GM10847 (cell line): Measurements from ENCODE around the gene PIGA.

Experiments
- POLR2A ChIP-seq: IDR thresholded peaks from 2 replicates; pipeline ENCODE4 v1.6.1; 2011; ENCODE audit not compliant: insufficient read length; ENCODE audit errors: extremely low read depth

Gene PIGA

DNA sequence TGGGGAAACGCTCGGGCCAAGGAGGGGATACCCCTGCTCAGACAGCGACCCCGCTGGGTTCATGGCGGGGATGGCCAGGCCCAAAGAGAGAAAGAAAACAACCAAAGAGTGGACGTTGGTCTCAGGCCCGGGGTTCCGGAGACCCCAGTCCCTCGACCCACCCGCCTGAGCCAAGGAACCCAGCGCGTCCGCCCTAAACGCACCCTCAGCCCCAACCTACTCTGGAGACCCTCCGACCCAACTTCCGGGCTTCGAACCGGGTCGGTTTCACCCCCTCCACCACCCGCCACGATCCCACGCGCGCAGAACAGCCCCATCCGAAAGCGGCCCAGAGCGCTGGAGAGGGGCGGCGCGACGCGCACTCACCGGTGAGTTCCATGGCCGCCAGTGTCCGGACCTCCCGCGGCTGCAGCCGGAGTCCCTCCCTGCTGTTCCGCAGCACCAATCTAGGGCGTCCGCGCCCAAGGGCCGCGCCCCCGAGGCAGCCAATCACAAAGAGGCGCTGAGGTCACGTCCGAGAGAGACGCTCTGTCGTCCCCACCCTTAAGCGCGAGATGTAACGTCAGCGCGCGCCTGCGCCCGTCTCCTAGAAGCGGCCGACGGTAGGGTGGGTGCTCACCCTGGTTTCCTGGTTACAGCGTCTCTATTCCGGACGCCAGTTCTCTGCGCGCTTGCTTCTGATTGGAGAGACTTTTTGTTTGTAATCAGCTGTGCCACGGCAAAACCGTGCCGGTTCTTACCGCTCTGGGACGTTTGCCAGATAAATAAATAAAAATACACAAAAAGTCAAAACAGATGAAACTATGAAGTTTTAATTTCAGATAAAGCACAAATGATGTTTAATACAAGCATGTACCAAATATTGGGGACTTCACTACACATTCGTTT lies at the start of gene PIGA:
Gene PIGA, minus strand, starts transcription at position 389 of the 888 bp plus-strand sequence. CDS start 3,593 bp downstream, outside the sequence.
- TF ChIP-seq POLR2A, result peak; percentile 51

GRCh38 chrX:15384304-15384703 lies 49.0 kb upstream of the PIGA start, which contains the start of gene VEGFD:
Gene VEGFD (minus strand): TSS chrX:15384413. CDS start chrX:15383946, 467 bp downstream.
- no peak for TF ChIP-seq POLR2A

DNA sequence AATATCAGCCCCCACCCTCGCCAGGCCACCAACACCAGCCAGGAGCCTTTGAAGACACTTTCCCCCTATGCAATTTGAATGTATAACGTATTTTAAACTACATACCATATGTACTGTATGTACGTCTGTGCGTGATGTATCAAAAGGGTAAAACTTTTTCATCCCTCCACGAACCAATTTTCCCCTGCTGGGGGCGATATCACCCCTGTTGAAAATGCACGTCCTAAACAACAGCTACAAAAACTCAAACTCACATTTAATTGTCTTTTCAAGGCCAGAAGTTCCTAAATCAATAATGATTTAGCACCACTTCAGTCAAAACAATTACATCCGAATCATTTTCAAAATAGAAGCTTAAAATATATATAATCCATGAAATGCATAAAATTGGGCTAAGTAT lies 47.5 kb upstream of the PIGA start:
- TF ChIP-seq POLR2A, result no peak

GRCh38 chrX:15376956-15377355 lies 41.6 kb upstream of the PIGA start:
- no peak for TF ChIP-seq POLR2A

- no peak for TF ChIP-seq POLR2A
Observed at GRCh38 chrX:15373976-15374375, 38.7 kb upstream of the PIGA start.

DNA sequence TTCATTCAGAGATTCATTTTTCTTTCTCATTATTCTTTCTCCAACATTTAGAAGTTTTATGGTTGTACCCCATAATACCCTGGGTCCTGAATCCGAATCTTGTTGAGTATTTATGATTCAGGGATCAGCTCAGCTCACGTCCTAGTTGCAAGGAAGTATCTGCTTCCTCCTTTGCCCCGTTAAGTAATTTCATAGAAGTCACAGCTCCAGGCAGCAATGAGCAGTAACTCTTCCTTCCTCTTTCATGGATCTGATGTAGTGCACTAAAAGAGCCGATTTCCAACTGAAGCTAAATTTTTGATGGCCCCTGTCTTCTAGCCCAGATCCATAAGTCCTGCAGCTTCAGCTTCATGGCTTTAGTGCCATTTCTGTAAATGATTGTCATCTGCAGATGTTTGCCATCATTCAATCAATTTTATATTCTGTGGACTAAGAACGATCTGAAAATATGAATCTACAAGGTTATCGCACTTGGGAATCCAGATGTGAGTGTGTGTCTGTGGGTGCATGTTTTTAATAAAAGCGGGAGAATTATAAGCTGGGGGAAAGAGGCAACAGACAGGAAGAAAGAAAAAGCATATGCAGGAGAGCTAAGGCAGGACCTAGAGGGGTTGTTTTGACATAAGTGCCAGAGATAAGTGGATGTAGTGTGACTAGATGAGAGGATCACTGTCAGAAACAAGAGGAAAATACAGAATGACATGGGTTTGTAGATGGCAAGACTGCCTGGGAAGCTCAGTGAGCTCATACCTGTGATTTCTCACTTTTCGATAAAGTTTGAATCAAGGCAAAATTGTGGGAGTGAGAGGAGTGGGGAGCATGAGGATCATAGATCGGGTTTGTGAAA lies 31.4 kb upstream of the PIGA start:
- TF ChIP-seq POLR2A, result no peak

- no peak for TF ChIP-seq POLR2A
Observed at GRCh38 chrX:15359701-15360100, 24.4 kb upstream of the PIGA start.

DNA sequence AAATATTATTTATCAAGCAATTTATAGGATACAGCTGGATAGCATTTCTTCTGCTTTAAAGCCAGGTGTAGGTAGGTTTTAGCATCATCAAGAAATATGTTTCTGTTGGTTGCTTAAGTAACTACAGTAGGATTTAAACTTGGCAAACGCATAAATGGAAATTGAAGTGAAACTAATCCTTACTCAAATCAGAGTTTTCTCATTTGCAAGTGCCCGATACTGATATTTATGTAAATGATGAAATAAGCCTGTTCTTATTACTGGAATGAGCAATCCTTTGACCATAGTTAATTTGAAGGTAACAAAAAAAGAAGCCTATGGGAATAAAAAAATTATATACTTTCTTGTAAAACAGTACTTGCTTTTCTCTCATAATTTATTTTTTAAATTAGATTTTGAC lies 23.2 kb upstream of the PIGA start:
- TF ChIP-seq POLR2A, result no peak

DNA sequence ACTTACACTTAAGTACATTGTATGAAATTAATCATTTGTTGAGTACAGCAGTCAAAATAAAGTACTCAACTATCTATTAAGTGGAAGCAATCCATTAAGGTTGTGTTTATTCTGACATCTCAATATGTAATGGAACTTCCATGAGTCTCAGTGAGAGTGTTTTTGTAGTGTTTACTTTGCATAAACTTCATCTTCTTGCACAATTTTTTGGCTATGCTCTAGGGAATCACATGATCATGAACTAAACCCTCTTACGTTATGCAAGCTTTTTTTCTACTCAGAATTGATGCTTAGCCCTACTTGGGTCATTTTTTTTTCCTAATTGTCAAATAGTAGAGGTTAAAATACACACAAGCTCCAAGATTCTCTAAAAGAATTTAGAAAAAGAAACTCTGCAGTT lies 21.1 kb upstream of the PIGA start:
- no peak for TF ChIP-seq POLR2A

GRCh38 chrX:15350329-15350996 lies 15.1 kb upstream of the PIGA start:
- no peak for TF ChIP-seq POLR2A

DNA sequence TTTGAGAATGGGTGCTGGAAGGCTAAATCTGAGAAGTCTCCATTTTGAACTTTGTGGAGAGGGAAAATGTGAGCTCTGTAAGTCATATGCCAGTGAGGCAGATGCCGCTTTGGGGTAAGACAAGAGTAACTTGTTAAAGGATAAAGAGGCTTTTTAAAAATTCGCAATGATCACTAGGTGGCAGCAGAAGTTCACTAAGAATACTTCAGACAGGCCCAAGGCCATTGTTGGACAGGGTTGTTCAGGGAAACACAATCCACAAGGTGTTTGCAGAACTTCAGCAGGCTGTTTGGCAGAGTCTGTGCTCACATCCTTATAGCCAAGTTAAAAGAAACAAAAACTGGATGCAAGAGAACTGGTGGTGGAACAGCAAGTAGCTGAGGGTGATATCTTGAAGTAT lies 13.7 kb upstream of the PIGA start:
- no peak for TF ChIP-seq POLR2A

DNA sequence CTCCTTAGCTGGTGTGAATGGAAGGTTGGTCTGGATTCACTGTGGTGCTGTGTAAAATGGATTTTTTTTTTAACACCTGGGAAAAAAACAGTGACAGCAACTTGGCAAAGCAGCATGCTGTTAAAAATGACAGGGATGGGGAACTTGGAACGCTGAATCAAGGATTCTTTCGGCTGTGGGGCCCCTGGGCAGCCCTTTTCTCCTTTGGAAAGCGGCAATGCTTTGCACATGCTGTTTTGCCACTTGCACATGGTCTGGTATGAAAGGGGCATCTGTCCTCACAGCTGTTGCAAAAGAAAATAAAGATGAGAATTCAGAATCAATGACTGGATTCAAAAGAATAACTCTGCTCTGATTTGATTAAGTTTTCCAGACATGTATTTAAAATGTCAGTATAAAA lies 10.7 kb upstream of the PIGA start:
- TF ChIP-seq POLR2A, result no peak

GRCh38 chrX:15344106-15344505 lies 8.8 kb upstream of the PIGA start:
- no peak for TF ChIP-seq POLR2A

- TF ChIP-seq POLR2A, result no peak
Observed at GRCh38 chrX:15343075-15343476, 7.8 kb upstream of the PIGA start.

GRCh38 chrX:15340867-15341266 lies 5.5 kb upstream of the PIGA start:
- no peak for TF ChIP-seq POLR2A
